GM18858 (cell line): ENCODE results near the gene NCK2.
"Not testable (repeated sequence)": the region's sequence is repeated elsewhere in the genome, so short reads cannot be mapped to it uniquely, and the experiment has no call there.

Experiments
- ATAC-seq: cut with Tn5 transposase; IDR thresholded peaks from one replicate; pipeline ENCODE4 v1.9.1; 2021; ENCODE audit not compliant: unreplicated experiment

NCK2 gene

GRCh38 chr2:105883911-105884694 lies 139.4 kb downstream of the NCK2 start:
- ATAC-seq, result no peak

GRCh38 chr2:105885456-105885855 lies 140.7 kb downstream of the NCK2 start:
- ATAC-seq, result no peak

GRCh38 chr2:105886029-105886454 lies 141.3 kb downstream of the NCK2 start:
- ATAC-seq, result no peak

- no peak for ATAC-seq
These were observed 142.0 kb downstream of the NCK2 start for GRCh38 chr2:105886687-105887086.

- no peak for ATAC-seq
These were observed 142.5 kb downstream of the NCK2 start for GRCh38 chr2:105887256-105887655.

- no peak for ATAC-seq
These were observed 143.9 kb downstream of the NCK2 start for GRCh38 chr2:105888625-105889024.

GRCh38 chr2:105889046-105889445 lies 144.3 kb downstream of the NCK2 start:
- ATAC-seq, result no peak

GRCh38 chr2:105890111-105890510 lies 145.4 kb downstream of the NCK2 start:
- no peak for ATAC-seq

GRCh38 chr2:105890856-105891255 lies 146.1 kb downstream of the NCK2 start:
- no peak for ATAC-seq

GRCh38 chr2:105893011-105893995 lies 148.6 kb downstream of the NCK2 start:
- ATAC-seq, result no peak

- no peak for ATAC-seq
These were observed 149.7 kb downstream of the NCK2 start for GRCh38 chr2:105894327-105894944.

GRCh38 chr2:105895990-105896764 lies 151.5 kb downstream of the NCK2 start:
- no peak for ATAC-seq

- ATAC-seq, result no peak
These were observed 152.1 kb downstream of the NCK2 start for GRCh38 chr2:105896765-105897163.

- ATAC-seq, result not testable (repeated sequence)
These were observed 153.0 kb downstream of the NCK2 start for GRCh38 chr2:105897694-105898093.

GRCh38 chr2:105903051-105903674 lies 158.5 kb downstream of the NCK2 start:
- no peak for ATAC-seq

GRCh38 chr2:105904938-105905337 lies 160.2 kb downstream of the NCK2 start:
- peak; percentile 96 for ATAC-seq

GRCh38 chr2:105906481-105906880 lies 161.8 kb downstream of the NCK2 start:
- ATAC-seq, result no peak

GRCh38 chr2:105907184-105907583 lies 162.5 kb downstream of the NCK2 start:
- ATAC-seq, result no peak

GRCh38 chr2:105909215-105909614 lies 164.5 kb downstream of the NCK2 start:
- ATAC-seq, result no peak
